DOHH2 (cell line): ENCODE data around the gene EPAS1.

Experiments
- CTCF ChIP-seq: fragments of 200-600 bp; sonication (generic); IDR thresholded peaks from one replicate; pipeline ENCODE4 v1.5.1; 2014; ENCODE audit warnings: antibody characterized with exemption, mild to moderate bottlenecking, low read depth, low read length; ENCODE audit not compliant: poor library complexity, severe bottlenecking
- EZH2phosphoT487 ChIP-seq: fragments of 200-600 bp; sonication (generic); IDR thresholded peaks from 2 replicates; pipeline ENCODE4 v1.6.1; 2017; ENCODE audit warnings: borderline replicate concordance, mild to moderate bottlenecking, antibody characterized with exemption, low read length, moderate library complexity, mixed read lengths

GRCh38 chr2:46416739-46417403, 119.7 kb downstream of the EPAS1 start:
- no peak for TF ChIP-seq CTCF
- TF ChIP-seq EZH2phosphoT487, result no peak
